Peyer's patch (tissue), 4 donors: Measurements from ENCODE around the gene PPP3R1. TPM values are rescaled to one million over a fixed set of nuclear protein-coding genes. Genes with fewer than 3 reads are reported as not detected.

Source experiments
- DNase-seq, 3 donors: peaks; one replicate each; pipeline ENCODE4 v3.0.0-alpha.2; 2017 to 2019
- H3K27ac ChIP-seq, 4 donors: fragments of 200-600 bp; sonication (generic); one replicate each; pipeline ENCODE4 v1.5.1; 2016 to 2019
- H3K27me3 ChIP-seq, 2 donors: fragments of 200-600 bp; sonication (generic); one replicate each; pipeline ENCODE4 v1.5.1; 2019
- H3K36me3 ChIP-seq, 3 donors: fragments of 200-600 bp; sonication (generic); one replicate each; pipeline ENCODE4 v1.5.1; 2016 to 2019
- H3K4me1 ChIP-seq, 4 donors: fragments of 200-600 bp; sonication (generic); one replicate each; pipeline ENCODE4 v1.5.1; 2016 to 2019
- H3K4me3 ChIP-seq, 4 donors: fragments of 200-600 bp; sonication (generic); 1 replicate in 3 of 4; 2 replicates in 1 of 4; pipeline ENCODE4 v1.5.1; 2016 to 2019; ENCODE audit warnings: mild to moderate bottlenecking in 1 of 4
- H3K9me3 ChIP-seq, 4 donors: fragments of 200-600 bp; sonication (generic); one replicate each; pipeline ENCODE4 v1.5.1; 2016 to 2019; ENCODE audit warnings: mild to moderate bottlenecking in 1 of 4
- POLR2A ChIP-seq, 2 donors: fragments of 450-650 bp; IDR thresholded peaks; one replicate each; pipeline ENCODE4 v1.5.1; 2017; ENCODE audit warnings: antibody characterized with exemption in 2 of 2, mild to moderate bottlenecking in 2 of 2, moderate library complexity in 2 of 2
- total RNA-seq, 4 donors: library from RNA; depleted of rRNA; stranded (reverse); fragments of >200 nt; gene quantifications; one replicate each; pipeline ENCODE4 v1.1.0, GENCODE V29; 2016
- TF ChIP-seq, protein P1 (sequence below), 6 experiments: fragments of 450-650 bp in 4 of 6; fragments of 200-600 bp in 2 of 6; sonication (generic) in 1 of 6; IDR thresholded peaks; one replicate each; pipeline ENCODE4 v1.5.1; 2017 to 2019; ENCODE audit warnings: antibody characterized with exemption in 6 of 6, mild to moderate bottlenecking in 3 of 6, moderate library complexity in 1 of 6

Gene PPP3R1
- total RNA-seq, 4 donors from 2014 or later, result 18.5 to 33.8 (median 25.4) TPM

DNA sequence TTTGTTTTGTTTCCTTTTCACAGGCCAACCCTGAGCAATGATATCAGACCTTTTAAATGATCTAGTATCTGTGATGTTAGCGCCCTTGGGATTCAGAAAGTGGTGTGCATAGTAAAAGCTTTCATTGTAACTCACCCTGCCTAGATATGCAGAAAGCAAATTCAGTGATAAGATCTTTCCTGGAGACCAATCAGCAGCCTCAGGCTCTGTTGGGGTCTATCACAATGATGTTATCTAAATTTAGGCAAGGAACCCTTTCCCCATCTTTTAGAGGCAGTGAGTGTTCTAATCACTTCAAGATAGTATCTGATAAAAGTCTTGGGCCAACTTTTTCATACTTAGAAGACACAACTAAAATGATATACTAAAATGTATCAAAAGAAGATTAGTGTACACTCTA is 118.2 kb downstream of the PPP3R1 start:
- no peaks in the 10 kb centered on the region for H3K9me3 ChIP-seq
- no peak overlapping the region for H3K27ac ChIP-seq
- no peaks in the 10 kb centered on the region for H3K27me3 ChIP-seq
- no peaks in the 10 kb centered on the region for H3K4me1 ChIP-seq
- H3K4me3 ChIP-seq, result no peak overlapping the region
- no peaks in the 10 kb centered on the region for H3K36me3 ChIP-seq
- no peak for DNase-seq
- no peak for TF ChIP-seq POLR2A (IDR thresholded peaks at IDR 0.05)
- TF ChIP-seq, protein P1, sequence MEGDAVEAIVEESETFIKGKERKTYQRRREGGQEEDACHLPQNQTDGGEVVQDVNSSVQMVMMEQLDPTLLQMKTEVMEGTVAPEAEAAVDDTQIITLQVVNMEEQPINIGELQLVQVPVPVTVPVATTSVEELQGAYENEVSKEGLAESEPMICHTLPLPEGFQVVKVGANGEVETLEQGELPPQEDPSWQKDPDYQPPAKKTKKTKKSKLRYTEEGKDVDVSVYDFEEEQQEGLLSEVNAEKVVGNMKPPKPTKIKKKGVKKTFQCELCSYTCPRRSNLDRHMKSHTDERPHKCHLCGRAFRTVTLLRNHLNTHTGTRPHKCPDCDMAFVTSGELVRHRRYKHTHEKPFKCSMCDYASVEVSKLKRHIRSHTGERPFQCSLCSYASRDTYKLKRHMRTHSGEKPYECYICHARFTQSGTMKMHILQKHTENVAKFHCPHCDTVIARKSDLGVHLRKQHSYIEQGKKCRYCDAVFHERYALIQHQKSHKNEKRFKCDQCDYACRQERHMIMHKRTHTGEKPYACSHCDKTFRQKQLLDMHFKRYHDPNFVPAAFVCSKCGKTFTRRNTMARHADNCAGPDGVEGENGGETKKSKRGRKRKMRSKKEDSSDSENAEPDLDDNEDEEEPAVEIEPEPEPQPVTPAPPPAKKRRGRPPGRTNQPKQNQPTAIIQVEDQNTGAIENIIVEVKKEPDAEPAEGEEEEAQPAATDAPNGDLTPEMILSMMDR (IDR thresholded peaks at IDR 0.05), result no peak

Other genes with a start within 250 kb of the PPP3R1 start
- 10 to 100 TPM in 2 of 4 donors, 1 to 10 TPM in 2; 7.1 to 35.3 (median 10.6) TPM for gene C1D, start 189.5 kb downstream of the PPP3R1 start, total RNA-seq
- gene PNO1, start 94.6 kb downstream of the PPP3R1 start, total RNA-seq, result 10 to 100 TPM in 1 of 4 donors, 1 to 10 TPM in 3; 4.9 to 14.9 (median 5.7) TPM
- 10 to 100 TPM in 1 of 4 donors, 1 to 10 TPM in 3; 2.1 to 21.5 (median 4.8) TPM for gene CNRIP1, start 67.4 kb upstream of the PPP3R1 start, total RNA-seq
- gene PLEK, start 112.8 kb upstream of the PPP3R1 start, total RNA-seq, result 10 to 100 TPM in 1 of 4 donors, 1 to 10 TPM in 3; 1.8 to 46.2 (median 3.4) TPM
- gene FBXO48, start 214.8 kb upstream of the PPP3R1 start, total RNA-seq, result 1 to 10 TPM in 3 of 4 donors, under 1 TPM in 1; 0.83 to 2.6 (median 1.4) TPM
- 1 to 10 TPM in 3 of 4 donors, under 1 TPM in 1; 0.70 to 9.1 (median 2.0) TPM for gene APLF, start 215.1 kb upstream of the PPP3R1 start, total RNA-seq